Spleen (tissue), 7 donors: Measurements from ENCODE around the gene SMPDL3A.

Source experiments
- POLR2A ChIP-seq, 3 donors: fragments of 450-650 bp; IDR thresholded peaks; one replicate each; pipeline ENCODE4 v1.5.1; 2017; ENCODE audit warnings: antibody characterized with exemption in 3 of 3, mild to moderate bottlenecking in 1 of 3
- TF ChIP-seq, protein P1 (sequence below), 11 experiments: fragments of 200-600 bp in 7 of 11; fragments of 450-650 bp in 4 of 11; sonication (generic) in 4 of 11; IDR thresholded peaks in 8 of 11; conservative IDR thresholded peaks in 3 of 11; 1 replicate in 7 of 11; 2 replicates in 4 of 11; pipeline versions ENCODE4 v1.4.0 to v1.8.0; 2016 to 2021; ENCODE audit warnings: antibody characterized with exemption in 11 of 11, inconsistent platforms in 4 of 11, mild to moderate bottlenecking in 1 of 11
- donor health status: DM: no; HTN: no; CAD: no; lungs with moderate emphysema.
- donor health status: DM: no; HTN: no; CAD: no.
- donor health status: DM: no; HTN: no; CAD: no.

DNA sequence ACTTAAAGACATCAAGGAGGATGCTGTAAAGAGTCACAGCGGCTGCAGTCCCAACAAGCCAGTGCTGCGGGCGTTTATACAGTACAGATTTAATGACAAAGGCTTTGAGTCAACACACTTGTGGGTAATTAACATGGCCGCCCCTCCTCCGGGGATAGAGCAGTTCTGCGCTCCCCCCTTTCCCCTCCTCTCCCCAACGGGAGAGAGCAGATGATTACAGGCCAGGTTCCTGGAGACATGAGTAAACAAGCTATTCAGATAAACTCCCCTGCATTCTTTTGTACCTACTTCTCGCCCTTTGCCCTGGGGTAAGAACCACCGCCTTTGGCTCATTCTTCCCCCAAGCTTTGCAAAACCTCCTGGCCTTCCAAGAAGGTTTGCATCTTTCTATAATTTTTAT, 33.2 kb upstream of the SMPDL3A start:
- TF ChIP-seq, protein P1, sequence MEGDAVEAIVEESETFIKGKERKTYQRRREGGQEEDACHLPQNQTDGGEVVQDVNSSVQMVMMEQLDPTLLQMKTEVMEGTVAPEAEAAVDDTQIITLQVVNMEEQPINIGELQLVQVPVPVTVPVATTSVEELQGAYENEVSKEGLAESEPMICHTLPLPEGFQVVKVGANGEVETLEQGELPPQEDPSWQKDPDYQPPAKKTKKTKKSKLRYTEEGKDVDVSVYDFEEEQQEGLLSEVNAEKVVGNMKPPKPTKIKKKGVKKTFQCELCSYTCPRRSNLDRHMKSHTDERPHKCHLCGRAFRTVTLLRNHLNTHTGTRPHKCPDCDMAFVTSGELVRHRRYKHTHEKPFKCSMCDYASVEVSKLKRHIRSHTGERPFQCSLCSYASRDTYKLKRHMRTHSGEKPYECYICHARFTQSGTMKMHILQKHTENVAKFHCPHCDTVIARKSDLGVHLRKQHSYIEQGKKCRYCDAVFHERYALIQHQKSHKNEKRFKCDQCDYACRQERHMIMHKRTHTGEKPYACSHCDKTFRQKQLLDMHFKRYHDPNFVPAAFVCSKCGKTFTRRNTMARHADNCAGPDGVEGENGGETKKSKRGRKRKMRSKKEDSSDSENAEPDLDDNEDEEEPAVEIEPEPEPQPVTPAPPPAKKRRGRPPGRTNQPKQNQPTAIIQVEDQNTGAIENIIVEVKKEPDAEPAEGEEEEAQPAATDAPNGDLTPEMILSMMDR (IDR thresholded peaks at IDR 0.05 in 8 of 11, conservative IDR thresholded peaks at IDR 0.05 in 3 of 11), result no peak
- no peak for TF ChIP-seq POLR2A (IDR thresholded peaks at IDR 0.05)
